Left ventricle myocardium inferior (tissue), 1 donor: ENCODE data around the gene RGS7BP. TPM values are rescaled to one million over a fixed set of nuclear protein-coding genes. Genes with fewer than 3 reads are reported as not detected.
"Not testable (repeated sequence)": the region's sequence is repeated elsewhere in the genome, so short reads cannot be mapped to it uniquely, and the experiment has no call there.

Experiments
- DNase-seq: peaks from one replicate; pipeline ENCODE4 v3.0.0-alpha.2; 2020
- H3K27ac ChIP-seq: fragments of 200-600 bp; replicated peaks from 2 replicates; pipeline ENCODE4 v1.8.0; 2021
- H3K27me3 ChIP-seq: fragments of 200-600 bp; 2 replicates; pipeline ENCODE4 v1.8.0; 2021; ENCODE audit warnings: low read depth
- H3K36me3 ChIP-seq: fragments of 200-600 bp; 2 replicates; pipeline ENCODE4 v1.8.0; 2021
- H3K4me1 ChIP-seq: fragments of 200-600 bp; 2 replicates; pipeline ENCODE4 v1.8.0; 2021
- H3K4me3 ChIP-seq: fragments of 200-600 bp; 2 replicates; pipeline ENCODE4 v1.8.0; 2021; ENCODE audit warnings: mild to moderate bottlenecking, moderate library complexity
- H3K9me3 ChIP-seq: fragments of 200-600 bp; replicated peaks from 2 replicates; pipeline ENCODE4 v1.8.0; 2021
- CTCF ChIP-seq: fragments of 200-600 bp; IDR thresholded peaks from 2 replicates; pipeline ENCODE4 v1.8.0; 2021; ENCODE audit warnings: antibody characterized with exemption, mild to moderate bottlenecking, borderline replicate concordance
- intact Hi-C: fragments of 100-400 bp; cut with micrococcal nuclease; formaldehyde crosslinking; loops from one replicate; pipeline ENCODE4 v1.11.0; 2022
- total RNA-seq: library from RNA; stranded (reverse); fragmentation: NEBNext Ultra II Directional; extraction: Animal tissue kit (Norgen Biotek cat#: 25700); gene quantifications from one replicate; pipeline ENCODE4 v1.2.1, GENCODE V29; 2021
- donor health status: DM: no; HTN: yes; CAD: no; lungs with severe emphysema.

The RGS7BP gene
- total RNA-seq, 1 donor from 2014 or later, result 3.6 TPM

GRCh38 chr5:64534033-64534432 is 28.2 kb downstream of the RGS7BP start:
- H3K9me3 ChIP-seq, result no peaks in the 10 kb centered on the region
- no peak for DNase-seq
- H3K27me3 ChIP-seq, result no peaks in the 10 kb centered on the region
- no peak for TF ChIP-seq CTCF
- H3K4me3 ChIP-seq, result no peak overlapping the region
- intact Hi-C loops, result no loop called here
- peaks cover 29% of the 10 kb centered on the region for H3K4me1 ChIP-seq
- no peak overlapping the region for H3K27ac ChIP-seq
- H3K36me3 ChIP-seq, result no peaks in the 10 kb centered on the region

GRCh38 chr5:64557911-64558310 is 52.1 kb downstream of the RGS7BP start:
- DNase-seq, result no peak
- H3K4me1 ChIP-seq, result peaks cover 3% of the 10 kb centered on the region
- no peak for TF ChIP-seq CTCF
- H3K36me3 ChIP-seq, result no peaks in the 10 kb centered on the region
- H3K9me3 ChIP-seq, result peaks cover 16% of the 10 kb centered on the region
- intact Hi-C loops, result no loop called here
- no peak overlapping the region for H3K27ac ChIP-seq
- no peak overlapping the region for H3K4me3 ChIP-seq
- H3K27me3 ChIP-seq, result no peaks in the 10 kb centered on the region

- H3K4me1 ChIP-seq, H3K4me3 ChIP-seq, intact Hi-C loops, H3K27ac ChIP-seq, DNase-seq, H3K36me3 ChIP-seq, H3K27me3 ChIP-seq: not testable (repeated sequence)
- peaks cover 16% of the 10 kb centered on the region for H3K9me3 ChIP-seq
Observed at GRCh38 chr5:64558641-64559040, 52.8 kb downstream of the RGS7BP start.

- intact Hi-C loops, result no loop called here
- no peaks in the 10 kb centered on the region for H3K27me3 ChIP-seq
- H3K36me3 ChIP-seq, result no peaks in the 10 kb centered on the region
- H3K4me3 ChIP-seq, result no peak overlapping the region
- no peak for DNase-seq
- no peak overlapping the region for H3K27ac ChIP-seq
- peaks cover 18% of the 10 kb centered on the region for H3K4me1 ChIP-seq
- no peak for TF ChIP-seq CTCF
- no peaks in the 10 kb centered on the region for H3K9me3 ChIP-seq
Observed at GRCh38 chr5:64566310-64566916, 60.6 kb downstream of the RGS7BP start.

DNA sequence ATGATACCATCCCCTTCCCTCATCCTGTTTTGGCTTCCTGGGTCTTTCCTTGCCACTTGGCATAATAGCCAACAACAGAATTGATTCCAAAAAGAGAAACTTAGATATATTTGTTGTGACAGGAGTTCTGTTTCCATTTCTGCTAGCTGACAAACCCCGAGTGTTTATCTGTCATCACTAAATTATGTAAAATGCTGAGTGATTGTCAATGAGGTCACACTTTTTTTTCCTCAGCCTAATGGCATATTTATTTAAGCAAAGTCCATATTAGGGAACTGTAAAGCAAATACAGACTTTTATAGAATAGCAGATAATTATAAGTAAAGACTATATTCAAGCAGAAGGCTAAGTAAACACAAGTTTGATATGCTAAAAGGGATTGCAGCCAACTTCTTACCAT is 64.0 kb downstream of the RGS7BP start:
- no peaks in the 10 kb centered on the region for H3K27me3 ChIP-seq
- H3K36me3 ChIP-seq, result no peaks in the 10 kb centered on the region
- H3K27ac ChIP-seq, result no peak overlapping the region
- TF ChIP-seq CTCF, result no peak
- DNase-seq, result no peak
- H3K4me1 ChIP-seq, result peaks cover 15% of the 10 kb centered on the region
- intact Hi-C loops, result no loop called here
- no peaks in the 10 kb centered on the region for H3K9me3 ChIP-seq
- no peak overlapping the region for H3K4me3 ChIP-seq

DNA sequence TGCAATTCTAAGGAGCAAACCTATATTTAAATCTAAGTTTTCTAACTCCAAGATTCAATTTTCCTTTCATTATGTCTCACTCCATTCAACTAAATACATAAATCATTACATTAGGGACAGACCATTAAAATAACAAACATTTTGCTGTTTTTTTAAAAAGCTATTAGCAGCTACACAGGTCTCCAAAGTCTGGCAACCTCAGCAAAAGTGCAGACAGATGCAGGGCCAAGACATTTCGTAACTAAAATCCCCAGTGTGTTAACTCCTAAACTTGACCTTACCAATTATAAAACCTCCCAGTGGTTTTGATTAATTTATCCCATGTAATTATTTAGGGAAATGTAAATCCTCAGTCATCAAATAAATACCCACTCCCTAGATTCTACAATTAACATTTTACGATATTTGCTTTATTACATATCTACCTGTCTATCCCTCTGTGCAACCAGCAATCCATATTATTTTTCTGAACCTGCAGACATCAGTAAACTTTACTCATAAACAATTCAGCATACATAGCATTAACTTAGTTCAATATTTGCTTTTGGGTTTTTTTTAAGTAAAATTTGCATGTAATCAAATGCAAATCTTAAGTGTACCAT is 64.7 kb downstream of the RGS7BP start:
- no peak for DNase-seq
- Histone ChIP-seq H3K4me3 (no peak overlapping the region), H3K9me3 (no peaks in the 10 kb centered on the region), H3K36me3 (no peaks in the 10 kb centered on the region), H3K27ac (no peak overlapping the region), H3K27me3 (no peaks in the 10 kb centered on the region), H3K4me1 (peaks cover 15% of the 10 kb centered on the region)
- intact Hi-C loops, result no loop called here
- no peak for TF ChIP-seq CTCF
